Glutamatergic neuron (in vitro differentiated cells): ENCODE results near the gene CCDC92. TPM values are rescaled to one million over a fixed set of nuclear protein-coding genes. Genes with fewer than 3 reads are reported as not detected.

ENCODE experiments used
- DNase-seq: peaks from one replicate; pipeline ENCODE4 v3.0.0; 2022
- H3K27ac Mint-ChIP-seq: one replicate; pipeline ENCODE4 v1.8.0; 2020; ENCODE audit warnings: mild to moderate bottlenecking, mixed read lengths, inconsistent platforms; ENCODE audit not compliant: unreplicated experiment
- H3K27me3 Mint-ChIP-seq: one replicate; pipeline ENCODE4 v1.8.0; 2020; ENCODE audit warnings: mild to moderate bottlenecking, moderate library complexity, mixed read lengths, inconsistent platforms; ENCODE audit not compliant: unreplicated experiment
- H3K36me3 Mint-ChIP-seq: one replicate; pipeline ENCODE4 v1.8.0; 2020; ENCODE audit warnings: mild to moderate bottlenecking, mixed read lengths, inconsistent platforms; ENCODE audit not compliant: unreplicated experiment
- H3K4me1 Mint-ChIP-seq: one replicate; pipeline ENCODE4 v1.8.0; 2020; ENCODE audit warnings: mild to moderate bottlenecking, low read depth, mixed read lengths, inconsistent platforms; ENCODE audit not compliant: unreplicated experiment
- H3K4me3 Mint-ChIP-seq: one replicate; pipeline ENCODE4 v1.8.0; 2020; ENCODE audit warnings: mild to moderate bottlenecking, mixed read lengths, inconsistent platforms; ENCODE audit not compliant: unreplicated experiment
- H3K9me3 Mint-ChIP-seq: one replicate; pipeline ENCODE4 v1.8.0; 2020; ENCODE audit warnings: mild to moderate bottlenecking, moderate library complexity, mixed read lengths, inconsistent platforms; ENCODE audit not compliant: unreplicated experiment
- CTCF ChIP-seq: fragments of 200-600 bp; sonication (generic); IDR thresholded peaks from one replicate; pipeline ENCODE4 v1.5.0; 2021; ENCODE audit not compliant: partially characterized antibody, unreplicated experiment
- total RNA-seq: library from RNA; stranded (reverse); fragmentation: NEBNext Ultra II Directional; extraction: Animal tissue kit (Norgen Biotek cat#: 25700); gene quantifications from one replicate; pipeline ENCODE4 v1.2.1, GENCODE V29; 2021; ENCODE audit not compliant: unreplicated experiment

CCDC92 gene
- total RNA-seq, 1 donor from 2014 or later: 96.2 TPM

GRCh38 chr12:123939716-123940626 lies 32.7 kb downstream of the CCDC92 start:
- no peak overlapping the region for H3K4me3 Mint-ChIP-seq
- H3K4me1 Mint-ChIP-seq: peaks cover 5% of the 10 kb centered on the region
- H3K27me3 Mint-ChIP-seq: peaks cover 10% of the 10 kb centered on the region
- no peak for DNase-seq
- TF ChIP-seq CTCF: no peak
- H3K36me3 Mint-ChIP-seq: peaks cover 42% of the 10 kb centered on the region
- no peak overlapping the region for H3K27ac Mint-ChIP-seq
- H3K9me3 Mint-ChIP-seq: peaks cover 11% of the 10 kb centered on the region

DNA sequence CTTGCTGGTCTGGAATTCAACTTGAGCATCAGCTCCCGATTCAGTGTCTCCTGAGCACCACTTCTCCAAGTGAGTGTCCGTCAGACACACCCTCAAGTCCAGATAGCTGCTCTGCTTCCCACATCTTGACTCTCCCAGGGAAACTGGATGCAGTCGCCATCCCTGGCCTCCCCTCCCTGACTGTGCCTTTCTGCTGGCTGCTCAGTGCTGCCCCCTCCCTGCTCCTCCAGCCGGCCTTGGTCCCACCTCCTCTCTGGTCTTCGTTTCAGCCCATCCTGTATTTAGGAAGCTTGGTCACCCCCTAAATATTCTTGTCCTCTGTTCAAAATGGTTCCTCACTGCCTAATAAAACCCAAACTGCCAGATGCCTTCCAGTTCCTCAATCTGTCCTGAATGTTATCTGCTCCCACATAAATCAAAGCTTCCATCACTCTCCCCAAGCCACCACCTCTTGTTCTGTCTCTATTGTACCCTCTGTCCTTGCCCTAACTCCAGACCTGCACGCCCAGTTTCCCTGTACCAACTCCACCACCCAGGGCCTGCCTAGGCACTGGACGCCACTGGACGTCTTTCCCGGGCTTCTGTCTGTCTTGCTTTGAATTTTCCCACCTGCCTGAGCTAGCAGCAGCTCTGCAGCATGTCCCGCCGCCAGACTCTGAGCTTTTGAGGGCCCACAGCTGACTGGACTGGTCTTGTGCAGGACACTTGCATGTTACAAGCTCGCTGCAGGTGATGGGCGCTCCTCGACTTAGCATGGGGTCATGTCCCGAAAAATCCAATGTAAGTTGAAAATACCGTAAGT lies 33.8 kb downstream of the CCDC92 start:
- peak; percentile 25 for TF ChIP-seq CTCF
- Mint-ChIP-seq H3K4me3 (no peak overlapping the region), H3K9me3 (peaks cover 11% of the 10 kb centered on the region), H3K36me3 (peaks cover 42% of the 10 kb centered on the region), H3K4me1 (no peaks in the 10 kb centered on the region), H3K27me3 (peaks cover 10% of the 10 kb centered on the region), H3K27ac (no peak overlapping the region)
- peak; percentile 52 for DNase-seq

GRCh38 chr12:123937707-123938591 lies 34.7 kb downstream of the CCDC92 start:
- peaks cover 10% of the 10 kb centered on the region for H3K27me3 Mint-ChIP-seq
- no peak for TF ChIP-seq CTCF
- H3K4me3 Mint-ChIP-seq: no peak overlapping the region
- peaks cover 13% of the 10 kb centered on the region for H3K9me3 Mint-ChIP-seq
- DNase-seq: no peak
- H3K27ac Mint-ChIP-seq: no peak overlapping the region
- no peaks in the 10 kb centered on the region for H3K4me1 Mint-ChIP-seq
- H3K36me3 Mint-ChIP-seq: peaks cover 49% of the 10 kb centered on the region

DNA sequence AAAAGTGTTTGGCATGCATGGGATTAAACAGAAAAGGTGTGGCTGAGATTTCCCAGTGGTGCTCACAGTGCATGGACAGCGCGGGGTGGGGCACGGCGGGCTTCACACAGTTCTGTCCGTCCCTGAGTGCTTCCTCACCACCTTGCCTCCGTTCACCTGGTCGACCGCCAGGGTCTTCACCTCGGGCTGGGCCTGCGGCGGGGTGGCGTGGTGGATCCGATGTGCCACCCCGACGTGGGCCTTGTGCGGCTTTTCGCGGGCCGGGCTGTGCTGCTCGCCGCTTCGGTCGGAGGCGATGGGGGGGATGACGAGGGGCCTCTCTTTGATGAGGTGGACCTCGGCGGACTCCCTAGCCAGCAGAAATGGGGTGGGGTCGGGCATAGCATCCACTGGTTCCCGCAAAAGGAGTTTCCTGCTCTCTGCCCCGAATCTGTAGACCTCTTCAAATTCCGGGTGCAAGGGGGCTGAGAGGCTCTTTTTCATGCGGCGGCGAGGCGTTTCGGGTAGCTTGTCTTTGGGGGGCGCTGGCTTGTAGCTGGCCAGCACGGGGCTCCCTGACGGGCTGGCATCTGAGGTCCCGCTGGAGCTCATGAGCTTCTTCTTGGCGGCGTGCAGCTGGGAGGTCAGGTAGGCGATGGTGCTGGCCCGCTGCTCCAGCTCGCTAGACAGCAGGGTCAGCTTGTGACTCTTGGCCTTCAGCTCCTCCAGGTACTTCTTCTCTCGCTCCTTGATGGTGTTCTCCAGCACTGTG lies 35.5 kb downstream of the CCDC92 start:
- peaks cover 9% of the 10 kb centered on the region for H3K27me3 Mint-ChIP-seq
- no peak for TF ChIP-seq CTCF
- H3K27ac Mint-ChIP-seq: no peak overlapping the region

More for the DNA sequence above, 35.5 kb downstream of the CCDC92 start:
- Mint-ChIP-seq H3K4me1 (no peaks in the 10 kb centered on the region), H3K4me3 (no peak overlapping the region), H3K9me3 (peaks cover 11% of the 10 kb centered on the region), H3K36me3 (peaks cover 47% of the 10 kb centered on the region)
- DNase-seq: no peak
